Uterus (tissue), 2 donors: ENCODE measurements around the gene GSTO1.

ENCODE experiments used
- CTCF ChIP-seq, 4 experiments: fragments of 200-600 bp in 2 of 4; fragments of 450-650 bp in 2 of 4; sonication (generic) in 2 of 4; IDR thresholded peaks; one replicate each; pipeline ENCODE4 v1.5.1; 2016 to 2019; ENCODE audit warnings: antibody characterized with exemption in 4 of 4, mild to moderate bottlenecking in 2 of 4, moderate library complexity in 1 of 4
- POLR2A ChIP-seq, 2 donors: fragments of 450-650 bp; IDR thresholded peaks; one replicate each; pipeline ENCODE4 v1.6.1; 2016; ENCODE audit warnings: antibody characterized with exemption in 2 of 2, mild to moderate bottlenecking in 1 of 2, moderate library complexity in 1 of 2

DNA sequence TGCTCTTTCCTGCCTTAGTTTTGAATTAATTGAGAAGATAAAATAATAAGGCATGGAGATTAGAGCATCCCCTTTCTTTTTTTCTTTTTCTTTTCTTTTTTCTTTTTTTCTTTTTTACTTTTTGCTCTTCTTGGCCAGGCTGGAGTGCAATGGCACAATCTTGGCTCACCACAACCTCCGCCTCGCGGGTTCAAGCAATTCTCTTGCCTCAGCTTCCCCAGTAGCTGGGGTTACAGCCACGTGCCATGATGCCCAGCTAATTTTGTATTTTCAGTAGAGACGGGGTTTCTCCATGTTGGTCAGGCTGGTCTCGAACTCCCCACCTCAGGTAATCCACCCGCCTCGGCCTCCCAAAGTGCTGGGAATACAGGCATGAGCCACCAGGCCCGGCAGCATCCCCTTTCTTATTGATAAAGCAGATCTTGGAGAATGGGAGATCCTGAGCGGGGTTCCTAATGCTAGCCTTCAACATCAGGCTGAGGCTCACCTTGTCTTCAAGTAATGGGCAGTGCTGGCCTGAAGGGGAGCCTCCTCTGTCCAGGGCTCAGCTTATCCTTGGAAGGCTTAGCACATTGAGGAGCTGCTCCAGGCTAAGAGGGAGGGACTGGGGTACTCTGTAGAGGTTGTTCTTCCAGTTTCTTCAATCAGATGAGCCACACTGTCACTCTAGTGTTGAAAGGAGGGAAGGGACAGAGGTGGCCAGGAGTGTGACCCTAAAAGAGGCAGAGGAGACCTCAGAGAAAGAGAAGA, 42.2 kb downstream of the GSTO1 start:
- TF ChIP-seq CTCF (IDR thresholded peaks at IDR 0.05) (no peak), POLR2A (IDR thresholded peaks at IDR 0.05) (no peak)
